GM19025 (cell line): ENCODE measurements around the gene C4BPB.

ENCODE experiments used
- ATAC-seq: cut with Tn5 transposase; IDR thresholded peaks from one replicate; pipeline ENCODE4 v1.9.1; 2021; ENCODE audit warnings: mild to moderate bottlenecking, low read depth, moderate library complexity; ENCODE audit not compliant: unreplicated experiment

The C4BPB gene

GRCh38 chr1:207058878-207059867 lies 29.5 kb upstream of the C4BPB start:
- no peak for ATAC-seq

- ATAC-seq = no peak
These were observed 28.8 kb upstream of the C4BPB start for GRCh38 chr1:207059881-207060280.

- no peak for ATAC-seq
These were observed 28.1 kb upstream of the C4BPB start for GRCh38 chr1:207060596-207060995.

GRCh38 chr1:207062058-207062457 lies 26.6 kb upstream of the C4BPB start:
- no peak for ATAC-seq

GRCh38 chr1:207063014-207063413 lies 25.6 kb upstream of the C4BPB start:
- no peak for ATAC-seq

GRCh38 chr1:207064561-207064960 lies 24.1 kb upstream of the C4BPB start:
- ATAC-seq = no peak

- ATAC-seq = no peak
These were observed 21.5 kb upstream of the C4BPB start for GRCh38 chr1:207067185-207067584.

GRCh38 chr1:207067665-207068064 lies 21.0 kb upstream of the C4BPB start:
- ATAC-seq = no peak

- no peak for ATAC-seq
These were observed 19.6 kb upstream of the C4BPB start for GRCh38 chr1:207069061-207069460.

- ATAC-seq = no peak
These were observed 18.7 kb upstream of the C4BPB start for GRCh38 chr1:207069858-207070506.

GRCh38 chr1:207070811-207071210 lies 17.8 kb upstream of the C4BPB start:
- no peak for ATAC-seq

- ATAC-seq = no peak
These were observed 17.2 kb upstream of the C4BPB start for GRCh38 chr1:207071426-207071825.

GRCh38 chr1:207072233-207072632 lies 16.4 kb upstream of the C4BPB start:
- no peak for ATAC-seq

- ATAC-seq = no peak
These were observed 14.5 kb upstream of the C4BPB start for GRCh38 chr1:207073906-207074820.

- no peak for ATAC-seq
These were observed 12.3 kb upstream of the C4BPB start for GRCh38 chr1:207076181-207076955.

- no peak for ATAC-seq
These were observed 11.6 kb upstream of the C4BPB start for GRCh38 chr1:207077012-207077411.

- no peak for ATAC-seq
These were observed 10.9 kb upstream of the C4BPB start for GRCh38 chr1:207077470-207078377.

- no peak for ATAC-seq
These were observed 10.0 kb upstream of the C4BPB start for GRCh38 chr1:207078578-207079132.
